Measurements from ENCODE around the gene PIK3CD. TPM values are rescaled to one million over a fixed set of nuclear protein-coding genes. Genes with fewer than 3 reads are reported as not detected.

PIK3CD gene
- total and polyA plus RNA-seq, 2 donors (not counting 3 experiments of a cell fraction or from before 2014, with no cell fraction given): 3.5 to 5.2 TPM

GRCh38 chr1:9699361-9699760, 47.8 kb downstream of the PIK3CD start:
- Histone ChIP-seq H3K36me3 (ENCODE audit: control insufficient read depth in 2 of 2, extremely low read depth in 1 of 2, insufficient read depth in 2 of 2, low read length in 2 of 2) (no peaks in the 10 kb centered on the region), H3K9me1 (replicated peaks; ENCODE audit: control insufficient read depth, extremely low read depth, insufficient read depth, low read length) (no peaks in the 10 kb centered on the region), H3K9me3 (replicated peaks; ENCODE audit: control insufficient read depth, insufficient read depth, low read length) (no peaks in the 10 kb centered on the region), H3K4me1 (ENCODE audit: control insufficient read depth, extremely low read depth, insufficient read depth, low read length) (no peaks in the 10 kb centered on the region), H3K9ac (replicated peaks; ENCODE audit: extremely low read depth, insufficient read depth, low read length) (no peak overlapping the region), H3K27me3 (ENCODE audit: control insufficient read depth in 2 of 2, insufficient read depth in 2 of 2, low read length in 2 of 2) (no peaks in the 10 kb centered on the region), H2AFZ (ENCODE audit: low read depth, low read length) (no peak overlapping the region), H3K27ac (ENCODE audit: insufficient read depth, low read depth, low read length) (no peak overlapping the region), H4K20me1 (replicated peaks; ENCODE audit: control insufficient read depth, extremely low read depth, insufficient read depth, low read length) (no peaks in the 10 kb centered on the region), H3K4me3 (replicated peaks in 1 of 3; ENCODE audit: insufficient read depth in 1 of 3, low read depth in 1 of 3, low read length in 3 of 3) (no peak overlapping the region), H3K79me2 (ENCODE audit: control insufficient read depth, insufficient read depth, low read length) (no peaks in the 10 kb centered on the region), H3K4me2 (ENCODE audit: insufficient read depth, low read length) (no peak overlapping the region)
- peak; percentile 33 for FAIRE-seq
- intact Hi-C loops (cut with micrococcal nuclease): no loop called here
- CTCF ChIA-PET: interaction anchor here (0.8 kb wide), 1 partner anchor 73 kb away, joined by 3 read pairs; no protein-coding TSS in a partner anchor
- no TSS peak for BruUV-seq (replicated peaks)
- dilution Hi-C loops (cut with MboI; ENCODE audit: extremely low pct_ligation_motif_present, low sequenced_read_pairs): no loop called here
- POLR2A ChIA-PET: no interaction called here
- DNase-seq (ENCODE audit: low read depth, low spot score): no peak
- TF ChIP-seq CTCF (IDR thresholded peaks at IDR 0.05; ENCODE audit: extremely low read depth in 1 of 2, insufficient read depth in 1 of 2, low read depth in 1 of 2, low read length in 2 of 2) (no peak), POLR2A (IDR thresholded peaks at IDR 0.05; ENCODE audit: low read depth, low read length) (no peak), EZH2 (IDR thresholded peaks at IDR 0.05; ENCODE audit: borderline replicate concordance, low read depth, low read length, severe bottlenecking) (no peak), MYC (IDR thresholded peaks at IDR 0.05; ENCODE audit: low read depth, low read length) (no peak), MAX (IDR thresholded peaks at IDR 0.05; ENCODE audit: insufficient read depth, insufficient read length) (no peak), POLR2AphosphoS5 (IDR thresholded peaks at IDR 0.05; ENCODE audit: insufficient read depth, low read depth, low read length) (no peak), JUN (IDR thresholded peaks at IDR 0.05; ENCODE audit: borderline replicate concordance, insufficient read depth, insufficient read length, low read depth) (no peak), FOS (IDR thresholded peaks at IDR 0.05; ENCODE audit: borderline replicate concordance, insufficient read depth, low read length) (no peak), GATA2 (IDR thresholded peaks at IDR 0.05; ENCODE audit: insufficient read depth, insufficient read length, low read depth, low read length) (no peak)
